Erythroblast (primary cell): Measurements from ENCODE around the gene CHFR.

Source experiments
- GATA1 ChIP-seq: IDR thresholded peaks from 2 replicates; pipeline ENCODE4 v1.6.1; 2011; ENCODE audit warnings: low read depth, mild to moderate bottlenecking, control low read depth, low read length, moderate library complexity
- POLR2A ChIP-seq: IDR thresholded peaks from 2 replicates; pipeline ENCODE4 v1.6.1; 2011; ENCODE audit warnings: mild to moderate bottlenecking, low read length

DNA sequence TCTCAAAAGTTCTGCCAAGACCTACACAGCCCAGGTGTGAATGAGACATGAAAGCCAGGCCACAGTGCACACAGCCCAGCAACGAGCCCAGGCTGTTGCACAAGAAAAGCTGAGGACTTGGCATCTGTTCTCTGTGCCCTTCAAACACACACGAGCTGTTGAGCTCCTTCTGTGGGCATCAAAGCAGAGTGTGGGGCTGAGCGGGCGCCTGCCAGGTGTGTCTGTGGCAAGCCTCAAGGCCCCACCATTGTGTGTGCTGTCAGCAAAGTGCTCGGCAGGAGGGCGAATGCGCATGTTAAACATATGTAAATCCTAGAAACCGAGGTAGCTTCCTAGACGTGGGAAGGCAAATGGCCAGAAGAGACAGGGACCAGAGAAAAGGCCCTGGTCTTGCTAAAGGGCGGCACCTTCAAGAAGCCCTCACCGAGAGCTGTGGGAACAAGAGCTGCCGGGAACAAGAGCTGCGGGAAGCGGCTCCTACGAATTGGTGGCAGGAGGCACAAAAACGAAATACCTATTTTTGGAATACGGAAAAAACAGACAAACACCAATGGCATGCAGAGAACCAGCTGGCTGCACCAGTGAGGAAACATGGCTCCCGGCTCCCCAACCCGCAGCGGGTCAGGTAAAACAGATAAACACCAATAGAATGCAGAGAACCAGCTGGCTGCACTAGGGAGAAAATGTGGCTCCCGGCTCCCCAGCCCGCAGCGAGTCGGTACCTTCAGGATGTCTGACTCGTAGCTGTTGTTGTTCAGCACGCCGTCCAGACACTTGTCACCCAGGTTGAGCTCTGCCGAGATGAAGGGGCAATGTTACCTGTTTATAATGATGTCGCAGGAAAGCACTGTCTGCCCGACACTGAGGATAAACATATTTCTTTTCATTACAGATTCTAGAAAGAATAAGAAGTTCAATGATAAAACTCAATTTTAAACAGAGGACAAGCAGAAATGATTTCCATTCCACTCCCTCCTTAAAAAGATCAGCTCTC is 39.7 kb downstream of the CHFR start:
- TF ChIP-seq POLR2A: no peak
- no peak for TF ChIP-seq GATA1
